H1 (cell line): ENCODE results near the gene NSD2. TPM values are rescaled to one million over a fixed set of nuclear protein-coding genes. Genes with fewer than 3 reads are reported as not detected.

Source experiments
- CTCF ChIA-PET: fragments of 300-600 bp; sonication (Branson Sonifier 250); formaldehyde crosslinking; loops from one replicate; lab custom pipeline; 2021; ENCODE audit not compliant: partially characterized antibody; lab: Charles Lee
- POLR2A ChIA-PET: fragments of 300-600 bp; sonication (Branson Sonifier 250); formaldehyde crosslinking; loops from one replicate; lab custom pipeline; 2021; ENCODE audit warnings: inconsistent platforms; ENCODE audit not compliant: partially characterized antibody; lab: Charles Lee
- DNase-seq, 2 experiments: peaks; one replicate each; pipeline versions ENCODE4 v3.0.0 to v3.0.0-alpha.2; 2010 to 2022; ENCODE audit warnings: low spot score in 2 of 2, low read depth in 1 of 2, mixed read lengths in 1 of 2
- FAIRE-seq: peaks from 2 replicates; lab custom pipeline; 2011; peaks lifted over from hg19 to GRCh38; lab: Jason Lieb, UNC
- H2AFZ ChIP-seq: 2 replicates; pipeline ENCODE4 v1.8.1; 2012; ENCODE audit warnings: low read length, inconsistent platforms
- H2AK5ac ChIP-seq: 2 replicates; pipeline ENCODE4 v1.6.1; 2013; ENCODE audit warnings: low read depth, low read length
- H2BK120ac ChIP-seq: replicated peaks from 2 replicates; pipeline ENCODE3; 2013; ENCODE audit warnings: low read depth, low read length, inconsistent platforms
- H2BK12ac ChIP-seq: 2 replicates; pipeline ENCODE4 v1.6.1; 2013; ENCODE audit warnings: low read depth, low read length
- H2BK15ac ChIP-seq: 2 replicates; pipeline ENCODE4 v1.6.1; 2013; ENCODE audit warnings: low read length
- H2BK20ac ChIP-seq: 2 replicates; pipeline ENCODE4 v1.6.1; 2013; ENCODE audit warnings: low read length
- H2BK5ac ChIP-seq: 2 replicates; pipeline ENCODE4 v1.6.1; 2013; ENCODE audit warnings: low read depth, low read length
- H3K14ac ChIP-seq: 2 replicates; pipeline ENCODE4 v1.6.1; 2013; ENCODE audit warnings: inconsistent platforms; ENCODE audit not compliant: insufficient read length
- H3K18ac ChIP-seq: 2 replicates; pipeline ENCODE4 v1.6.1; 2013; ENCODE audit warnings: low read length; ENCODE audit errors: extremely low read depth
- H3K23ac ChIP-seq: 2 replicates; pipeline ENCODE4 v1.6.1; 2013; ENCODE audit warnings: inconsistent platforms; ENCODE audit not compliant: insufficient read length
- H3K23me2 ChIP-seq: 2 replicates; pipeline ENCODE4 v1.6.1; 2013; ENCODE audit warnings: low read depth, low read length
- H3K27ac ChIP-seq: 2 replicates; pipeline ENCODE4 v1.6.1; 2011; ENCODE audit warnings: low read depth, low read length, inconsistent platforms
- H3K27me3 ChIP-seq, 4 experiments: replicated peaks in 1 of 4; 1 replicate in 1 of 4; 2 replicates in 3 of 4; pipeline versions ENCODE4 v1.6.1 to v1.8.1; 2011 to 2013; ENCODE audit warnings: low read length in 3 of 4, mild to moderate bottlenecking in 3 of 4, inconsistent platforms in 2 of 4, mixed read lengths in 2 of 4, moderate library complexity in 1 of 4; ENCODE audit not compliant: control insufficient read depth in 3 of 4, insufficient read depth in 3 of 4; ENCODE audit errors: extremely low read depth in 1 of 4
- H3K36me3 ChIP-seq, 4 experiments: 2 replicates each; pipeline versions ENCODE4 v1.6.1 to v1.8.1; 2011 to 2013; ENCODE audit warnings: mild to moderate bottlenecking in 4 of 4, low read length in 3 of 4, moderate library complexity in 2 of 4, control low read depth in 1 of 4, inconsistent platforms in 1 of 4; ENCODE audit not compliant: insufficient read depth in 4 of 4, control insufficient read depth in 2 of 4
- H3K4ac ChIP-seq: replicated peaks from 2 replicates; pipeline ENCODE3; 2013; ENCODE audit warnings: low read length, low read depth, mixed read lengths, inconsistent platforms; ENCODE audit not compliant: insufficient read length
- H3K4me1 ChIP-seq, 4 experiments: replicated peaks in 1 of 4; 1 replicate in 1 of 4; 2 replicates in 3 of 4; pipeline versions ENCODE4 v1.6.1 to v1.8.1; 2011 to 2013; ENCODE audit warnings: low read length in 3 of 4, inconsistent platforms in 2 of 4, mixed read lengths in 1 of 4; ENCODE audit not compliant: insufficient read depth in 4 of 4, control insufficient read depth in 3 of 4
- H3K4me2 ChIP-seq, 2 experiments: 2 replicates each; pipeline versions ENCODE4 v1.6.1 to v1.8.1; 2011 to 2013; ENCODE audit warnings: low read depth in 2 of 2, low read length in 2 of 2, control low read depth in 1 of 2, inconsistent platforms in 1 of 2, mild to moderate bottlenecking in 1 of 2; ENCODE audit not compliant: insufficient read depth in 1 of 2
- H3K4me3 ChIP-seq, 4 experiments: fragments of 200-600, 300-600 bp in 1 of 4; sonication (generic), shearing (Covaris generic), sonication (Bioruptor Twin) in 1 of 4; 2 replicates each; pipeline versions ENCODE4 v1.5.1 to v1.8.1; 2011 to 2016; ENCODE audit warnings: low read length in 4 of 4, low read depth in 3 of 4, control low read depth in 2 of 4, inconsistent platforms in 2 of 4, mild to moderate bottlenecking in 2 of 4, mixed read lengths in 1 of 4, moderate library complexity in 1 of 4; ENCODE audit not compliant: insufficient read depth in 2 of 4; ENCODE audit errors: extremely low read depth in 1 of 4
- H3K56ac ChIP-seq: replicated peaks from 2 replicates; pipeline ENCODE3; 2013; ENCODE audit warnings: low read depth, mild to moderate bottlenecking, mixed read lengths, low read length, inconsistent platforms; ENCODE audit not compliant: insufficient read length
- H3K79me1 ChIP-seq: 2 replicates; pipeline ENCODE4 v1.6.1; 2013; ENCODE audit warnings: low read depth, low read length, control low read depth
- H3K79me2 ChIP-seq, 2 experiments: 2 replicates each; pipeline versions ENCODE4 v1.6.1 to v1.8.1; 2012 to 2013; ENCODE audit warnings: low read length in 2 of 2, mild to moderate bottlenecking in 2 of 2, inconsistent platforms in 1 of 2; ENCODE audit not compliant: insufficient read depth in 2 of 2, control insufficient read depth in 1 of 2
- H3K9ac ChIP-seq, 4 experiments: replicated peaks in 1 of 4; 1 replicate in 1 of 4; 2 replicates in 3 of 4; pipeline versions ENCODE4 v1.6.1 to v1.8.1; 2011 to 2013; ENCODE audit warnings: low read depth in 3 of 4, low read length in 3 of 4, control low read depth in 2 of 4, mild to moderate bottlenecking in 2 of 4, moderate library complexity in 2 of 4, inconsistent platforms in 1 of 4; ENCODE audit errors: extremely low read depth in 1 of 4
- H3K9me3 ChIP-seq, 2 experiments: 2 replicates each; pipeline versions ENCODE4 v1.6.1 to v1.8.1; 2012 to 2013; ENCODE audit warnings: mild to moderate bottlenecking in 2 of 2, moderate library complexity in 2 of 2, control low read depth in 1 of 2, inconsistent platforms in 1 of 2, low read depth in 1 of 2, low read length in 1 of 2, mixed read lengths in 1 of 2; ENCODE audit not compliant: insufficient read depth in 2 of 2
- H4K20me1 ChIP-seq, 2 experiments: replicated peaks in 1 of 2; 2 replicates each; pipeline versions ENCODE3 to v1.8.1; 2011 to 2013; ENCODE audit warnings: inconsistent platforms in 2 of 2, low read length in 2 of 2, mild to moderate bottlenecking in 1 of 2; ENCODE audit not compliant: insufficient read depth in 2 of 2, control insufficient read depth in 1 of 2
- H4K5ac ChIP-seq: 2 replicates; pipeline ENCODE4 v1.6.1; 2013; ENCODE audit warnings: low read length, low read depth, mixed read lengths, inconsistent platforms; ENCODE audit not compliant: insufficient read length
- H4K8ac ChIP-seq: 2 replicates; pipeline ENCODE4 v1.8.0; 2013; ENCODE audit warnings: mild to moderate bottlenecking, moderate library complexity, low read length, inconsistent platforms; ENCODE audit not compliant: insufficient read depth; ENCODE audit errors: extremely low read depth
- H4K91ac ChIP-seq: replicated peaks from 2 replicates; pipeline ENCODE3; 2013; ENCODE audit warnings: low read length, mixed read lengths, inconsistent platforms; ENCODE audit not compliant: insufficient read length
- ASH2L ChIP-seq: fragments of 200-600, 300-600 bp; sonication (generic); IDR thresholded peaks from one replicate; pipeline ENCODE4 v1.7.1; 2017; ENCODE audit warnings: low read length
- EGR1 ChIP-seq: IDR thresholded peaks from 2 replicates; pipeline ENCODE4 v1.6.1; 2011; ENCODE audit warnings: low read depth, low read length, borderline replicate concordance
- FOSL1 ChIP-seq: IDR thresholded peaks from 2 replicates; pipeline ENCODE4 v1.6.1; 2011; ENCODE audit warnings: mild to moderate bottlenecking, low read depth, low read length, moderate library complexity; ENCODE audit not compliant: insufficient read depth
- KDM4A ChIP-seq: IDR thresholded peaks from one replicate; pipeline ENCODE4 v1.7.1; 2012; ENCODE audit warnings: low read depth, mild to moderate bottlenecking, moderate library complexity, low read length, inconsistent platforms; ENCODE audit not compliant: severe bottlenecking
- NANOG ChIP-seq: IDR thresholded peaks from 2 replicates; pipeline ENCODE4 v1.6.1; 2011; ENCODE audit warnings: low read length, low read depth, mild to moderate bottlenecking, inconsistent platforms; ENCODE audit not compliant: insufficient read depth, poor library complexity, severe bottlenecking
- POLR2A ChIP-seq, 2 experiments: IDR thresholded peaks; 1 replicate in 1 of 2; 2 replicates in 1 of 2; pipeline ENCODE4 v1.6.1; 2011; ENCODE audit warnings: low read depth in 2 of 2, low read length in 2 of 2, mild to moderate bottlenecking in 2 of 2; ENCODE audit errors: control extremely low read depth in 1 of 2
- POLR2AphosphoS5 ChIP-seq: IDR thresholded peaks from 2 replicates; pipeline ENCODE4 v1.6.1; 2011; ENCODE audit warnings: low read depth, low read length
- POU5F1 ChIP-seq: IDR thresholded peaks from 2 replicates; pipeline ENCODE4 v1.6.1; 2011; ENCODE audit warnings: low read depth, mild to moderate bottlenecking, low read length, moderate library complexity
- SIX5 ChIP-seq: IDR thresholded peaks from 2 replicates; pipeline ENCODE4 v1.6.1; 2011; ENCODE audit warnings: mild to moderate bottlenecking, low read depth, low read length
- SRF ChIP-seq: IDR thresholded peaks from 2 replicates; pipeline ENCODE4 v1.6.1; 2011; ENCODE audit warnings: mild to moderate bottlenecking, low read depth, low read length, moderate library complexity
- TAF7 ChIP-seq: optimal IDR thresholded peaks from 2 replicates; pipeline ENCODE3; 2011; ENCODE audit warnings: low read depth, mild to moderate bottlenecking, inconsistent platforms, low read length, moderate library complexity, borderline replicate concordance
- WGBS, 2 experiments: shearing (Covaris generic) in 1 of 2; methylation state at CpG; one replicate each; pipeline versions ENCODE4 v1.1.6 to v1.1.7; 2013 to 2015; ENCODE audit warnings: low lambda C conversion rate in 2 of 2, mixed read lengths in 2 of 2, inconsistent platforms in 1 of 2, low coverage in 1 of 2, missing lambda C conversion rate in 1 of 2; ENCODE audit not compliant: insufficient replicate concordance in 2 of 2, insufficient coverage in 1 of 2, insufficient read length in 1 of 2; ENCODE audit errors: extremely low coverage in 1 of 2, missing lambda C conversion rate in 1 of 2; 5-methylcytosine and 5-hydroxymethylcytosine counted together
- polyA plus RNA-seq, 7 experiments: library from polyadenylated mRNA; depleted of rRNA in 3 of 7; stranded (reverse) in 5 of 7; unstranded in 2 of 7; fragments of >200 nt in 5 of 7; fragments of 200-250 nt in 2 of 7; gene quantifications; 1 replicate in 5 of 7; 2 replicates in 1 of 7; 4 replicates in 1 of 7; pipeline versions ENCODE4 v1.2.1 to v1.2.3, GENCODE V29; 2011 to 2013; ENCODE audit warnings: missing spikeins in 2 of 7, mixed read lengths in 2 of 7
- total RNA-seq: library from RNA; stranded (reverse); fragmentation: NEBNext Ultra II Directional; extraction: Animal tissue kit (Norgen Biotek cat#: 25700); gene quantifications from 2 replicates; pipeline ENCODE4 v1.2.1, GENCODE V29; 2021

Gene NSD2
- total and polyA plus RNA-seq, 2 of the 8 experiments (the other 6 are each of a cell fraction or from before 2014, with no cell fraction given), result 26.7 to 129 TPM

GRCh38 chr4:1960170-1960825 lies 89.1 kb downstream of the NSD2 start:
- POLR2A ChIA-PET, result interaction anchor here (1.3 kb wide), 1 partner anchor 49 kb away, joined by 3 read pairs; the partner anchor contains the start of gene NELFA
- H2BK20ac ChIP-seq, result no peak overlapping the region
- no peak overlapping the region for H2AK5ac ChIP-seq
- H3K79me2 ChIP-seq, result no peaks in the 10 kb centered on the region
- H4K91ac ChIP-seq, result no peak overlapping the region
- H4K5ac ChIP-seq, result no peak overlapping the region
- H2BK15ac ChIP-seq, result no peak overlapping the region
- H3K4me1 ChIP-seq, result no peaks in the 10 kb centered on the region; a peak in 2 of 7 replicates
- TF ChIP-seq POU5F1, result no peak
- no peak for TF ChIP-seq NANOG
- TF ChIP-seq ASH2L, result no peak
- no peak for TF ChIP-seq EGR1
- no peak for TF ChIP-seq KDM4A
- no peak for TF ChIP-seq TAF7
- TF ChIP-seq FOSL1, result no peak
- TF ChIP-seq POLR2A (IDR thresholded peaks at IDR 0.05; ENCODE audit: control extremely low read depth in 1 of 2, low read depth in 2 of 2, low read length in 2 of 2), result no peak
- TF ChIP-seq SRF, result no peak
- no peak for TF ChIP-seq SIX5
- TF ChIP-seq POLR2AphosphoS5, result no peak
- H3K56ac ChIP-seq, result no peak overlapping the region
- H2BK12ac ChIP-seq, result no peak overlapping the region
- H2BK120ac ChIP-seq, result no peak overlapping the region
- H3K23ac ChIP-seq, result no peak overlapping the region
- no peaks in the 10 kb centered on the region for H3K9me3 ChIP-seq
- no peak overlapping the region for H2BK5ac ChIP-seq
- no peak overlapping the region for H3K4me3 ChIP-seq
- H3K79me1 ChIP-seq, result no peaks in the 10 kb centered on the region; the same call in 1 of the 2 replicates
- peaks cover 1 to 3% of the 10 kb centered on the region in 2 experiments for H4K20me1 ChIP-seq
- no peak overlapping the region for H3K4ac ChIP-seq
- no peak overlapping the region for H4K8ac ChIP-seq
- no peak for DNase-seq
- 91% methylated on average over 7 of the region's 7 CpGs; no CpG with 5 or more reads in 1 of the 2 experiments for WGBS, 2 experiments
- no peak overlapping the region for H3K27ac ChIP-seq
- no peak overlapping the region for H3K18ac ChIP-seq
- H3K4me2 ChIP-seq, result no peak overlapping the region
- peaks cover 17 to 59% (median 38%) of the 10 kb centered on the region in 4 experiments; a peak in 7 of 8 replicates for H3K36me3 ChIP-seq
- no peak overlapping the region for H3K9ac ChIP-seq
- CTCF ChIA-PET, result interaction anchor here (2.1 kb wide), 1 partner anchor 61 kb away, joined by 7 read pairs; no protein-coding TSS in a partner anchor
- no peak overlapping the region for H2AFZ ChIP-seq
- H3K14ac ChIP-seq, result no peak overlapping the region
- FAIRE-seq, result no peak
- no peaks in the 10 kb centered on the region for H3K23me2 ChIP-seq
- H3K27me3 ChIP-seq, result no peaks in the 10 kb centered on the region
